ENCODE results near the gene MLH1. TPM values are rescaled to one million over a fixed set of nuclear protein-coding genes. Genes with fewer than 3 reads are reported as not detected.
A peak's percentile ranks its signal among the peaks of the same experiment; 100 is the strongest.

Gene MLH1
- total RNA-seq, 1 experiment from 2014 or later: 47.2 TPM

- POLR2A ChIA-PET: interaction anchor here (2.0 kb wide), 1 partner anchor 23 kb away, joined by 11 read pairs; the partner anchor contains the start of genes EPM2AIP1 and MLH1
- H3K4me1 Mint-ChIP-seq: peaks cover 30% of the 10 kb centered on the region
- peak overlapping the region; percentile 61 for H3K27ac Mint-ChIP-seq
- TF ChIP-seq ZNF219 (CRISPR knock-in tag; IDR thresholded peaks at IDR 0.05; ENCODE audit: borderline replicate concordance): no peak
- TF ChIP-seq TEAD4 (CRISPR knock-in tag; IDR thresholded peaks at IDR 0.05): no peak
- no peak for TF ChIP-seq ESRRA (CRISPR knock-in tag; IDR thresholded peaks at IDR 0.05; ENCODE audit: borderline replicate concordance)
- ATAC-seq (peak; percentile 75), DNase-seq (ENCODE audit: low spot score) (no peak)
- H3K9me3 Mint-ChIP-seq: no peaks in the 10 kb centered on the region
- H3K36me3 Mint-ChIP-seq: no peaks in the 10 kb centered on the region
- no peak overlapping the region for H3K4me3 Mint-ChIP-seq
- H3K27me3 Mint-ChIP-seq (ENCODE audit: low read depth): no peaks in the 10 kb centered on the region
- CTCF ChIA-PET: interaction anchor here (0.9 to 1.6 kb wide), 3 partner anchors 11 to 65 kb away, joined by 4 to 14 read pairs (median 5); partner anchors contain the start of gene TRANK1
Observed at GRCh38 chr3:36969540-36970432, 23.5 kb upstream of the MLH1 start.

GRCh38 chr3:36972163-36972562 is 21.2 kb upstream of the MLH1 start:
- ChIA-PET POLR2A (no interaction called here), CTCF (interaction anchor here (1.2 kb wide), 1 partner anchor 21 kb away, joined by 3 read pairs; the partner anchor contains the start of genes EPM2AIP1 and MLH1)
- ATAC-seq: no peak
- TF ChIP-seq USF2 (CRISPR knock-in tag; IDR thresholded peaks at IDR 0.05) (no peak), SP1 (CRISPR knock-in tag; conservative IDR thresholded peaks at IDR 0.05) (no peak), FOXJ3 (CRISPR knock-in tag; IDR thresholded peaks at IDR 0.05; ENCODE audit: borderline replicate concordance) (no peak), TP53 (CRISPR knock-in tag; IDR thresholded peaks at IDR 0.05) (no peak), HMGA2 (CRISPR knock-in tag; IDR thresholded peaks at IDR 0.05) (no peak), MYBL2 (CRISPR knock-in tag; IDR thresholded peaks at IDR 0.05) (no peak), CDX4 (CRISPR knock-in tag; IDR thresholded peaks at IDR 0.05; ENCODE audit: borderline replicate concordance) (no peak), RELA (CRISPR knock-in tag; IDR thresholded peaks at IDR 0.05; ENCODE audit: borderline replicate concordance) (no peak)
- no peaks in the 10 kb centered on the region for H3K36me3 Mint-ChIP-seq
- H3K9me3 Mint-ChIP-seq: no peaks in the 10 kb centered on the region
- H3K27ac Mint-ChIP-seq: no peak overlapping the region
- H3K27me3 Mint-ChIP-seq (ENCODE audit: low read depth): no peaks in the 10 kb centered on the region
- DNase-seq (ENCODE audit: low spot score): no peak
- H3K4me1 Mint-ChIP-seq: peaks cover 16% of the 10 kb centered on the region
- no peak overlapping the region for H3K4me3 Mint-ChIP-seq

- POLR2A ChIA-PET: interaction anchor here (1.7 kb wide), 1 partner anchor 19 kb away, joined by 8 read pairs; the partner anchor contains the start of genes EPM2AIP1 and MLH1
Observed at GRCh38 chr3:36973139-36973538, 20.2 kb upstream of the MLH1 start.

More at GRCh38 chr3:36973139-36973538, 20.2 kb upstream of the MLH1 start:
- DNase-seq (ENCODE audit: low spot score): no peak
- no peak for TF ChIP-seq ZNF317 (CRISPR knock-in tag; IDR thresholded peaks at IDR 0.05; ENCODE audit: borderline replicate concordance, low read depth)
- TF ChIP-seq NFYB (CRISPR knock-in tag; conservative IDR thresholded peaks at IDR 0.05; ENCODE audit: low read depth): no peak
- TF ChIP-seq ETV6 (CRISPR knock-in tag; IDR thresholded peaks at IDR 0.05): no peak
- TF ChIP-seq ZNF219 (CRISPR knock-in tag; IDR thresholded peaks at IDR 0.05; ENCODE audit: borderline replicate concordance): no peak
- TF ChIP-seq JUN (CRISPR knock-in tag; IDR thresholded peaks at IDR 0.05): no peak
- no peak for TF ChIP-seq KAT7 (CRISPR knock-in tag; IDR thresholded peaks at IDR 0.05; ENCODE audit: borderline replicate concordance)
- no peak for TF ChIP-seq SP1 (CRISPR knock-in tag; conservative IDR thresholded peaks at IDR 0.05)
- no peak for TF ChIP-seq ATF6 (CRISPR knock-in tag; IDR thresholded peaks at IDR 0.05)
- CTCF ChIA-PET: interaction anchor here (0.9 to 1.3 kb wide), 3 partner anchors 15 to 20 kb away, joined by 3 to 4 read pairs (median 4); partner anchors contain the start of genes EPM2AIP1 and MLH1
- Mint-ChIP-seq H3K27ac (no peak overlapping the region), H3K9me3 (peaks cover 8% of the 10 kb centered on the region; the same call in 1 of the 2 replicates), H3K4me1 (peaks cover 16% of the 10 kb centered on the region), H3K4me3 (no peak overlapping the region), H3K36me3 (0 out of 2 replicates have a peak, but pooled peaks cover 3% of the 10 kb centered on the region), H3K27me3 (ENCODE audit: low read depth) (no peaks in the 10 kb centered on the region)
- no peak for ATAC-seq

Measured in WTC11 (cell line).